Measurements from ENCODE around the gene WFDC1.
"Not testable (repeated sequence)": the region's sequence is repeated elsewhere in the genome, so short reads cannot be mapped to it uniquely, and the experiment has no call there.

Gene WFDC1

DNA sequence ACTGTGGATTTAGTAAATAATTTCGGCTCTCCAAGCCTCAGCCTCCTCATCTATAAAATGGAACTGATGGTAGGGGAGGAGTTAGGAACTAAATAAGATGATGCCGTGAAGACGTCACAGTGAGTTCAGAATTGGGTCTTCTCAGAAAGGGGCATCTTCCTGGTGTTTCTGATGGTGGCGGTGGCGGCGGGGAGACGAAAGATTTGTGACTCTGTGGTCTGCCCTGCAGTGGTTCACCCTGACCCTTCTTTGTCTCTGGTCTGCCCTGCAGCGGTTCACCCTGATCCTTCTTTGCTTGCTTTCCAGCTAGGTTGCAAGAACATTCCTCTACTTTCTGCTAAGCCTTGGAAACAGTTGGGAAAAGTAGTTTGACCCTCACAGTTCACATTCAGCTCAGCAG lies 34.3 kb downstream of the WFDC1 start:
- no peak for DNase-seq (ENCODE audit: low read depth)

DNA sequence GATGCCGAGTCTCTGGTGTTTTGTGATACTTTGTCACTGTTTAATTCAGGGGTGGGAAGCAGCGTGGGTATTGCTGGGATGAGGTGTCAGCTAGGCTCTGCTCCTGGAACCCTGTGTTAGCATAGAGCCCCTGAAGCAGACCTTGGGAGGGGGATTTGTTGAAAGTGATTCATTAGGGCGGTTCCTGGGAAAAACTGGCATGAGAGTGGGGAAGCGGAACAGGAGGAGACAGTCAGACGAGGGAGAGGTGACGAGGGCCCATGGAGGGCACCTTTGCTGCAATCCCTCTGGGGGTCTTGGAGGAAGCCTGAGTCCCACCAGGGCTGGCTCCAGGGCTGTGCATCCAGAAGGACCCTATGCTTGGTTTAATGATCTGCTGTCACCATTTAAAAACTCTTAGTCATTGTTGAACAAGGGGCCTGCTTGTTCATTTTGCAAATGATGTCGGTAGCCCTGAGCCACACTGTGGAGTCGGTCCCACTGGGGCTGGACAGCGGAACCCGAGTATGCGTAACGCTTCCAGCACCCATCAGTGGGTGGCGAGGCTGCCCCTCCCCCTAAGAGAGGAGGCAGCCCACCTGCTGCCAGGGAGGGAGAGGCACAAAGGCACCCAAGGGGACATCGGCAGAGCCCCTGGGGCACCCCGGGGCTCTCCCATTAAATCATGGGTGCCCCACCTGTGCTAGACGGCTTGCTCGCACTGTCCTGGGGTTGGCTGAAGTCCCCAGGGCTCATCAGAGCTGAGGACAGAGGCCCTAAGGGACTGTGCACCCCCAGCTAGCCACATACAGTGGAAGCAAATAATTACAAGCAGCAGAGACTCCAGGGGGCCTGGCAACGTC lies 35.4 kb downstream of the WFDC1 start:
- DNase-seq (ENCODE audit: low read depth), result no peak

DNA sequence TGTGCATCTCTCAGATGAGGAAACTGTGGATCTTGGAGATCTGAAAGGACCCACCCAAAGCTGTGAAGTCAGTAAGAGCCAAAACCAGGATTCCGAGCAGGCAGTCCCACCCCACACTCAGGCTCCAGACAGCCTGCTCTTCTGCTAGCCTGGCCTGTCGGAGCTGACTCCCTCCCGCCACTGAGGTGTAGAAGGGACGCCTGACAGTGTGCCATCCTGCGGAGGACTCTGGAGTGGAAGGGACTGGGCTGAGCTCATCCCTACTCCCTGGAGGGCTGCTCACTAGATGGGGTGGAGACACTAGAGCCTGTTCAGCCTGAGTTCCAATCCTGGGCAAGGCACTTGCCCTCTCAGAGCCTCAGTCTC lies 36.0 kb downstream of the WFDC1 start:
- no peak for DNase-seq (ENCODE audit: low read depth)

DNA sequence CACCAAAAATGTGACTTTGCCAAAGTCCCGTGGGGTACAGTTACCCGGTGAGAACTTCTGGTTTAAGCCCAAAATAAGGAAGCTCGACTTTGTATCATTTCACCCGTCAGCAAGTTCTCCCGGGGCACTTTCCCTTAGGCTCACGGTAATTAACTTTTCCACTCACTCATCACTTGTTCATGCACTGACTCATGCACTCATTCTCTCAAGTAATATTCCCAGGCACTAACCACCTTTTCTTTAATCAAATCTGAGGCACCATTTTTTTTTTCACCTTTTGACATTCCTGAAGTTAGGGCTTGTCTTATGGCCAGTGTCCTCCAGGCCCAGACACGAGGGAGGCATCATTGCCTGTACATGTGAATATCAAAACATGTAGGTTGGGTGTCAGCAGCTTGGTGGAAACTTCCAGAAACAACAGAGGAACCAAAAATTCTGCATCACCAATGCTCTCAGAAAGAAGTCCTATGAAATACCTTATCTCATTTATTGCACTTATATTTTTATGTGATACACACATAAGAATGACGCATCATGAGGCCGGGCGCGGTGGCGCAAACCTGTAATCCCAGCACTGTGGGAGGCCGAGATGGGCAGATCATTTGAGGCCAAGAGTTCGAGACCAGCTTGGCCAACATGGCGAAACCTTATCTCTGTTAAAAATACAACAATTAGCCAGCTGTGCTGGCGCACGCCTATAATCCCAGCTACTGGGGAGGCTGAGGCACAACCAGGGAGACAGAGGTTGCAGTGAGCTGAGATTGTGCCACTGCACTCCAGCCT lies 37.5 kb downstream of the WFDC1 start:
- no peak for DNase-seq (ENCODE audit: low read depth)

DNA sequence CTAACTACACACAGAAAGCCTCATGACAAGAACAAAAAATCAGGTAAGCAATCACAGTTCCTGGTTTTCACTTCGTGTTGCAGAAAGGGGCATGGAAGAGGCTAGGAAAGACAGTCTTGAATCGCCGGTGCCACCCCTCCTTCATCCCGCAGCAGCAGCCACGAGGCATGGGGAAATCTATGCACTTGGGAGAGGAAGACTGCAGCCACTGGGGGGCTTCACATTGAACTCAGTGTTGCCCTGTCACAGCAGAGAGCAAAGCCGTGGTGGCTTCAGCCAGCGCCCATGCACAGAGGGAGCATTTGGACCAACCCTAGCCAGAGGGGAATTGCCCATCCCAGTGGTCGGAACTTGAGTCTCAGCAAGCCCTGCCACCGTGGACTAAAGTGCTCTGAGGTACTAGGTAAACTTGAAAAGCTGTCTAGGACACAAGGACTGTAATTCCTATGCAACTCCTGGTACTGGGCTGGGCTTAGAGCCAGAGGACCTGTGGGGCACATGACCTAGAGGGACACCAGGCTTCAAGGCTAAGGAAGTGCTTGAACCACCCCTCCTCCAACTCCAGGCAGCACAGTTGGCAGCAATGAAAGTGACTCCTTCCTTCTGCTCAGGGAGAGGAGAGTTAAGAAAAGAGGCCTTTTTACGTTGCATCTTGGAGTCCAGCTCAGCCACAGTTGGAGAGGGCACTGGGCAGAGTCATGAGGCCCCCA lies 38.5 kb downstream of the WFDC1 start:
- no peak for DNase-seq (ENCODE audit: low read depth)

GRCh38 chr16:84334058-84334457 lies 39.4 kb downstream of the WFDC1 start:
- no peak for DNase-seq (ENCODE audit: low read depth)

DNA sequence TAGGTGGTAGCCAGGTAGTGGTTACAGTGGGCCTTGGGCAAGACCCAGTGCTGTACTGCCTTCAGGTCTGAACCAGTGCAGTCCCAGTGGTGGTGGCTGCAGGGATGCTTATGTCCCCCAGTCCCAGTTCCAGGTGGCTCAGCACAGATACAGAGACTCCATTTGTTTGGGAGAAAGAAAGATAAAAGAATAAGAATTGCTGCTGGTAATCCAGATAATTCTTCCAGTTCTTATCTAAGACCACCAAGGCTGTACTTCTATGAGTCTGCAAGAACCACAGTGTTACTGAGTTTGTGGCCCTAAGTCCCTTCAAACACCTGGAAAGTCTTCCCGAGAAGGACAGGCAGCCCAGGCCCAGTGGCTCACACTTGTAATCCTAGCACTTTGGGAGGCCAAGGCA lies 39.8 kb downstream of the WFDC1 start:
- no peak for DNase-seq (ENCODE audit: low read depth)

DNA sequence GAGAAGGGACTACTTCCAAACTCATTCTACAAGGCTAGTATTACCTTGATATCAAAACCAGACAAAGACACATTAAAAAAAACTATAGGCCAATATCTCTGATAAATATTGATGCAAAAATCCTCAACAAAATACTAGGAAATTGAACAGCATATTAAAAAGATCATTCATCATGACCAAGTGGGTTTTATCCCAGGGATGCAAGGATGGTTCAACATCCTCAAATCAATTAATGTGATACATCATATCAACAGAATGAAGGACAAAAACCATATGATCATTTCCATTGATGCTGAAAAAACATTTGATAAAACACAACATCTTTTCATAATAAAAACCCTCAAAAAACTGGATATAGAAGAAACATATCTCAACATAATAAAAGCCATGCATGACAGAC lies 42.6 kb downstream of the WFDC1 start:
- DNase-seq (ENCODE audit: low read depth), result not testable (repeated sequence)

DNA sequence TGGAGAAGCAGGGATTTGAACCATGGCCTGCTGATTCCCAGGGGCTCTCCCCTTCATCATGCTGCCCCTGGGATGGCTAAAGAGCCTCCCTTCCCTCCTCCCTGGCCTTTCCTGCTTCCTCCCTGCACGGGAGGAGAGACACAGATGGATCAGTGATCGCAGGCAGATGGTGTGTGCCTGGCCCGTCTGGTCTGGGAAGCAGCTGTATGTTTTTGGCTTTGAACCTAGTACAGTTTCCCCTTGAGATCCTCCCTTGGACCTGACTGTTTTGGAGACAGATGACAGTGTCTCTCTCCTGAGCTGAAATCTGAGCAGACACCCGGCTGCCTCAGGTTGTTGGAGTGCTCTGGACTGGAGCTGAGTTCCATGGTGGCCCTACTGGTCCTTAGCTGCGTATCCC lies 44.6 kb downstream of the WFDC1 start:
- DNase-seq (ENCODE audit: low read depth), result no peak

GRCh38 chr16:84339766-84340165 lies 45.1 kb downstream of the WFDC1 start:
- no peak for DNase-seq (ENCODE audit: low read depth)

- no peak for DNase-seq (ENCODE audit: low read depth)
Observed at GRCh38 chr16:84340325-84341040, 45.8 kb downstream of the WFDC1 start.

GRCh38 chr16:84341528-84342295 lies 47.0 kb downstream of the WFDC1 start:
- no peak for DNase-seq (ENCODE audit: low read depth)

DNA sequence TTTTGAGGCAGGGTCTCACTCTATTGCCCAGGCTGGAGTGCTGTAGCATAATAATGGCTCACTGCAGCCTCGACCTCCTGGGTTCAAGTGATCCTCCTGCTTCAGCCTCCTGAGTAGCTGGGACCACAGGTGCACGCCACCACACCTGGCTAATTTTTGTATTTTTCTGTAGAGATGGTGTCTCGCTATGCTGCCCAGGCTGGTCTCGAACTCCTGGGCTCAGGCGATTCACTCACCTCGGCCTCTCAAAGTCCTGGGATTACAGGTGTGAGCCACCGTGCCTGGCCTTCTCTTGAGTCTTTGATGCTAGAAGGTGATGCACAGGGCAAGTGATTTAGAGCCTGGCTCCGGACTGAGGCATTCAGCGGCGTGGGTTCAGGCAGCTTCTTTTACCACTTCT lies 49.1 kb downstream of the WFDC1 start:
- not testable (repeated sequence) for DNase-seq (ENCODE audit: low read depth)

GRCh38 chr16:84344781-84345180 lies 50.1 kb downstream of the WFDC1 start:
- no peak for DNase-seq (ENCODE audit: low read depth)

DNA sequence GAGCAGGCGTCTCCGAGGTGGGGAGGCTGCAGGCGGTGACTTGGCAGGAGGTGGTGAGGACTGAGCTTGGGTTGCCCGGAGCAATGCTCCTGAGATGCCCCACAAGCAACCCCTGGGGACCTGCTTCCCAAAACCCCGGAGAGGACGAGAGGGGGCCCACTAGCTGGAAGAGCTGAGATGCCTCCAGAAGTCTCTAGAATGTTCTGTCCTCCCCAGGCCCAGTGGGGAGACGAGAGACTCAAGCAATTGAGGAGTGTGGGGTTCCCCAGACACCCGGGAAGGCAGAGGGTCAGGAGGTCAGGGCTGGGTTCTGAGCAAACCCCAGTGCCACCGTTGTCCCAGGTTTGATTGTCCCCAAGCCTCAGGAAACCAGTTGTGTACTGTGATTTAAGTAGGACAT lies 52.5 kb downstream of the WFDC1 start:
- no peak for DNase-seq (ENCODE audit: low read depth)

DNA sequence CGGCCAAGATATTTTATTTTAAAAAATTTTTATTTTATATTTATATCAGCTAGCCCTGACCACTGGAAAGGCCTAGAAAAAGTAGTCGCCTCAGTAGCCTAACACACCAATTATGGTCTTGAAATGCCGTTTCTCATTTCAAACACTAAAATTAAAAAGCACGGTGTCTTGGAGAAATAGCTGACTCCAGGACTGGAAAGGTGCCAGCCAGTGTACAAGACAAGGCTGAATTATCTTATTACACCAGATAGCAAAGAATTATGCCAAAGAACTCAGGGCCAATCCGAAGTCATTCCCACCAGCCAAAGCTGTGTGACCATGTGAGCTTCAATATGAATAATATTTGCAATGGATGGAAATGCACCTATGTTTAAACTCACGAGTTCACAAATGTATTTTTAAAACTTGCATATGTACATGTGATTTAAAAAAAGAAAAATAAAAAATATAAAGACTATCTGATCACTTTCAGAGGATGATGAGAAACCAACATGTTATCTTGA lies 53.8 kb downstream of the WFDC1 start:
- no peak for DNase-seq (ENCODE audit: low read depth)

DNA sequence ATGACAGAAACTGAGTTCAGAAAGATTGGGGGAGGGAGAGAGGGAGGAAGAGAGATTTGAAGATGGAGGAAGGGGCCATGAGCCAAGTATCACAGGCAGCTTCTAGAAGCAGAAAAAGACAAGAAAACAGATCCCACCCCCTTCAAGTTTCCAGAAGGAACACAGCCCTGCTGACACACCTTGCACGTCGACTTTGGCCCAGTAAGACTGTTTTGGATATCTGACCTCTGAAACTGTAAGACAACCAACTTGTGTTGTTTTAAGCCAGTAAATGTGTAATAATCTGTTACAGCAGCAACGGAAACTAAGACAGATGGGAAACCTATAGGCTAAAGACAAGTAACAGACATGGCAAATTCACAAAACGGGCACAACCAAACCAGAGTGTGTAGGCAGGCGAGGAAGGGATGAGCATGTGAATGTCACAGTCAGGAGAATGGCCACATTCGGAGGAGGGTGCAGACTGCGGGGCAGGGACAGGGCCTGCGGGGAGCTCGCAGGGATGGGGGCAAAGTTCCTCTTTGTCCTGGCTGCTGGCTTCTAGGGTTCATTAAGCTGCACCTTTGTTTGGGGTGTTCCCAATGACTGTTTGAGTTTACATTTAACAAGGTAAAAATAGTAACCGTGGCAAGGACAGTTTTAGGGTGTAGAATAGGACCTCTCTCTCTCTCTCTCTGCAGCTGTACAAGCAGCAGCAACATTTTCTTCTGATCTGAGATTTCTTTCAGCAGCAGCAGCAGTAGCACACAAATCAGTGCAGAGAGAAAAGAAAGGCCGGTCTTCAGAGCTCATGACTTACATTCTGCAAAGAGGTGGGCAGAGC lies 55.4 kb downstream of the WFDC1 start:
- no peak for DNase-seq (ENCODE audit: low read depth)

DNA sequence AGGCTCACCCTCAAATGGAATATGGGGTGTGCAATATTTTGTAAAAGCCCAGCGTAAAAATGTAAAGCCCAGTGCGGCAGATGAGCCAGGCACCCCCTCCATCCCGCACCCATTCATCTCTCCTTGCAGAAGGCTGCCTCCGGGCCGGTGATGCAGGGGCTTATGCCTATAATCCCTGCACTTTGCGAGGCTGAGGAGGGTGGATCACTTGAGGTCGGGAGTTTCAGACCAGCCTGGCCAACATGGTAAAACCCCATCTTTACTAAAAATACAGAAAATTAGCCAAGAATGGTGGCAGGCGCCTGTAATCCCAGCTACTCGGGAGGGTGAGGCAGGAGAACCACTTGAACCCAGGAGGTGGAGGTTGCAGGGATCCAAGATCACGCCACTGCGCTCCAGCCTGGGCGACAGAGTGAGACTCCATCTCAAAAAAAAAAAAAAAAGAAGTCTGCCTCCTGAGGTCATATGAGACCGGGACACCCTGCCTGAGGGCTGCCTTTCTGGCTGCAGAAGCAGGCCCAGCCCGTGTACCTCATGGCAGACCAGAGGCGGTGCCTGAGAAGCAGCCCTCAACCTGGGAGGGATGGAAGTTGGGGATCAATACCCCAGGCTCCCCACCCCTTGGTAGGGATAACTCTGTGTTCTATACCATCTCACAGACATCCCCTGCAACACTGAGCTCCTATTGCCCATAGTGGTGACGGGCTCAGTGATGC lies 56.2 kb downstream of the WFDC1 start:
- DNase-seq (ENCODE audit: low read depth), result no peak

DNA sequence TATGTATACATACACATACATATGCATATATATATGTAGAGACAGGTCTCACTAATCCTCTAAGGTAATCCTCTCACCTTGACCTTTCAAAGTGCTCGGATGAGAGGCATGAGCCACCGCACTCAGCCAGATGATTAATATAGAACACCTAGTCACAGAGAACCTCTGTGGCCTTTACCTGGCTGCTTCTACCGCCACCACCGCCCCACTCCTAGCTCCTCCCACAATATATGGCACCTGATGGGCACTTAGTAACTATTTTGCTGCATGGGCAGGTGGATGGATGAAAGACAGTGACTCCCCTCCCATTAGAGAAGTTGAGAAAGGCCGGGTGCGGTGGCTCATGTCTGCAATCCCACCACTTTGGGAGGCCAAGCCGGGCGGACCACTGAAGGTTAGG lies 57.0 kb downstream of the WFDC1 start:
- no peak for DNase-seq (ENCODE audit: low read depth)

DNA sequence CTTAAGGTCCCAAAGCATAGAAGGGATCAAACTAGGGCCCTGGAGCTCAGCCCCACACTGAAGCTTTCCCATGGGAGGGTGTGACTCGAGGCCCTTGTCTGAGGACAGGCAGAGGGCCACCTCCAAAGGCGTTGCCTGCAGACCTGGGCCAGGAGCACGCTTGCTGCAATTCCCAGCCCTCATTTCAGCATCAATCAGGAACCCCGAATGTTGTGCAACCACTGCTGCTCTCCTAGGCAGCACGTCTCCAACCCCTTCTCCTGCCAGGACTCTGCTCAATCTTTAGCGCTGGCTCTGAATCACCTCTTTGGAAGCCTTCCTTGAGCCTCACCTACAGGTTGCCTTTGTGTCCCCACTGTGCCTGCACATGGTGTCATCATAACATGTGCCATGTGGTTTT lies 59.6 kb downstream of the WFDC1 start:
- DNase-seq (ENCODE audit: low read depth), result no peak

Data from T-helper 22 cell (primary cell).